Osteoblast (primary cell): Measurements from ENCODE around the gene IPO7. TPM values are rescaled to one million over a fixed set of nuclear protein-coding genes. Genes with fewer than 3 reads are reported as not detected.

Experiments used
- DNase-seq: peaks from one replicate; pipeline ENCODE4 v3.0.0; 2011; ENCODE audit warnings: low spot score, mixed read lengths; ENCODE audit not compliant: insufficient read length; ENCODE audit errors: missing footprints
- H2AFZ ChIP-seq: 2 replicates; pipeline ENCODE4 v1.6.0; 2011; ENCODE audit warnings: mild to moderate bottlenecking, low read length
- H3K27ac ChIP-seq: 2 replicates; pipeline ENCODE4 v1.5.1; 2011; ENCODE audit warnings: mild to moderate bottlenecking, low read depth, low read length, moderate library complexity
- H3K27me3 ChIP-seq: 2 replicates; pipeline ENCODE4 v1.6.0; 2012; ENCODE audit warnings: mild to moderate bottlenecking, control low read depth, inconsistent platforms, low read length, moderate library complexity; ENCODE audit not compliant: insufficient read depth
- H3K36me3 ChIP-seq: 2 replicates; pipeline ENCODE4 v1.5.1; 2011; ENCODE audit warnings: mild to moderate bottlenecking, low read length, control low read depth, moderate library complexity; ENCODE audit not compliant: insufficient read depth
- H3K4me1 ChIP-seq: 2 replicates; pipeline ENCODE4 v1.5.1; 2011; ENCODE audit warnings: mild to moderate bottlenecking, low read length, control low read depth, moderate library complexity; ENCODE audit not compliant: insufficient read depth
- H3K4me2 ChIP-seq: 2 replicates; pipeline ENCODE4 v1.6.0; 2011; ENCODE audit warnings: mild to moderate bottlenecking, low read length; ENCODE audit not compliant: insufficient read depth
- H3K4me3 ChIP-seq: fragments of 200-600 bp; sonication (generic); 3 replicates; pipeline ENCODE4 v1.5.1; 2012; ENCODE audit warnings: mild to moderate bottlenecking, low read length, inconsistent platforms; ENCODE audit not compliant: insufficient read depth
- H3K79me2 ChIP-seq: 2 replicates; pipeline ENCODE4 v1.6.0; 2012; ENCODE audit warnings: mild to moderate bottlenecking, low read length, control low read depth, inconsistent platforms; ENCODE audit not compliant: insufficient read depth
- H3K9me3 ChIP-seq: 2 replicates; pipeline ENCODE4 v1.5.1; 2011; ENCODE audit warnings: low read depth, low read length, control low read depth
- H4K20me1 ChIP-seq: 2 replicates; pipeline ENCODE4 v1.6.0; 2012; ENCODE audit warnings: mild to moderate bottlenecking, low read length, control low read depth; ENCODE audit not compliant: insufficient read depth
- total RNA-seq: library from RNA; depleted of rRNA; stranded (reverse); fragments of >200 nt; gene quantifications from 2 replicates; pipeline ENCODE4 v1.2.3, GENCODE V29; 2012
- TF ChIP-seq, protein P1 (sequence below): IDR thresholded peaks from 2 replicates; pipeline ENCODE4 v1.5.1; 2011; ENCODE audit warnings: mild to moderate bottlenecking, low read depth, low read length, moderate library complexity; ENCODE audit errors: extremely low read depth

The IPO7 gene
- total RNA-seq, 1 donor, result 155 TPM

DNA sequence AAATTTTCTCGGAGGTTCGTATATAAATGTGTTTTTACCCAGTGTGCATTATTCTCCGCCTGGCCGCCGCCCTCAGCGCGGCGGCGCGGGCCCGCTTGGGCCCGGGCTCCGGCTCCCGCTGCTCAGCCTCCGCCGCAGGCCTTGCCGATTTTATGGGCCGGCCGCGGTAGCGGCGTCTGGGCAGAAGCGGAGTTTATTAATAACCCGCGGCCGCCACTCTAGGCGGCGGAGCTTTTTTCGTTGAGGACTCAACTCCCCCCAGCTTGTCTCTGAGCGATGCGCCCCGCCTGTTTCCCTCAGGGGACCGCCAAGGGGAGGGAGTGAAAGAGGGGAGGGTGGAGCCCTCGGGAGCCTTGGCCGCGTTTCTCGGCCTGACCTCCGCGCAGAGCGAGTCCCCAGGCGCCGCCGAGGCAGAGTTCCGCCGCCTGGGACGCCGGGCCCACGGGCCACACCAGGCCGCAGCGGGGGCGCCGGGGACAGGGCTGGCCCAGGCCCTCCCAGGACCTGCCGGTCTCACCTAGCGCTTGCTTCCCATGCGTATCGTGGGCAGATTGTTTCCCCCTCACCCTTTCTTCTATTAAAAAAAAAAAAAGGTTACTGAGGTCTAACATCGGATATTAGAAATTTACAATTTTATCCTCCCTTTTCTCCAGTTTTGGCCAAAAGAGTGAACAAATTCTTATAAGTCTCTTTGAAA lies 76.8 kb downstream of the IPO7 start:
- no peaks in the 10 kb centered on the region for H3K27me3 ChIP-seq
- peak overlapping the region; percentile 83 for H3K4me3 ChIP-seq
- H3K27ac ChIP-seq, result peak overlapping the region; percentile 100
- no peaks in the 10 kb centered on the region for H3K9me3 ChIP-seq
- peaks cover 51% of the 10 kb centered on the region for H3K79me2 ChIP-seq
- TF ChIP-seq, protein P1, sequence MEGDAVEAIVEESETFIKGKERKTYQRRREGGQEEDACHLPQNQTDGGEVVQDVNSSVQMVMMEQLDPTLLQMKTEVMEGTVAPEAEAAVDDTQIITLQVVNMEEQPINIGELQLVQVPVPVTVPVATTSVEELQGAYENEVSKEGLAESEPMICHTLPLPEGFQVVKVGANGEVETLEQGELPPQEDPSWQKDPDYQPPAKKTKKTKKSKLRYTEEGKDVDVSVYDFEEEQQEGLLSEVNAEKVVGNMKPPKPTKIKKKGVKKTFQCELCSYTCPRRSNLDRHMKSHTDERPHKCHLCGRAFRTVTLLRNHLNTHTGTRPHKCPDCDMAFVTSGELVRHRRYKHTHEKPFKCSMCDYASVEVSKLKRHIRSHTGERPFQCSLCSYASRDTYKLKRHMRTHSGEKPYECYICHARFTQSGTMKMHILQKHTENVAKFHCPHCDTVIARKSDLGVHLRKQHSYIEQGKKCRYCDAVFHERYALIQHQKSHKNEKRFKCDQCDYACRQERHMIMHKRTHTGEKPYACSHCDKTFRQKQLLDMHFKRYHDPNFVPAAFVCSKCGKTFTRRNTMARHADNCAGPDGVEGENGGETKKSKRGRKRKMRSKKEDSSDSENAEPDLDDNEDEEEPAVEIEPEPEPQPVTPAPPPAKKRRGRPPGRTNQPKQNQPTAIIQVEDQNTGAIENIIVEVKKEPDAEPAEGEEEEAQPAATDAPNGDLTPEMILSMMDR, result no peak
- no peaks in the 10 kb centered on the region for H4K20me1 ChIP-seq
- peaks cover 12% of the 10 kb centered on the region for H3K4me1 ChIP-seq
- H2AFZ ChIP-seq, result no peak overlapping the region
- no peaks in the 10 kb centered on the region for H3K36me3 ChIP-seq
- peak overlapping the region; percentile 96 for H3K4me2 ChIP-seq
- peak; percentile 96 for DNase-seq

DNA sequence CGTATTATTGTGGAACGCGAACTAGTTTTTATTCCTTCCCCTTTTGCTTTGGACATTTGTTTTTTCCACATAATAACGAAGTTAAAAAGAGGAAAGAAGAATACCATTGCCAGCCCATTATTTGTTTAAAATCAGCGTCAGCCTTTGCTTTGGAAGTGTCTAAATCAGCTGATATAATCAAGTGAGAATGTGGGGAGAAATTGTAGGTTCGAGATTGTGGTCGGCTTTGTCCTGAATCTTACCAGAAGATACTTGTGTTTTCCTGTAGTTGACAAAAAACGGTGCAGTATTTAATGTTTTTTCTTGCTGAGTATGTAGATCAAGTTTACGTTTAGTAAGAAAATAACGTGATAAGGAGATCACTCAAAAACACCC lies 77.3 kb downstream of the IPO7 start:
- H3K4me2 ChIP-seq, result peak overlapping the region; percentile 96
- peak overlapping the region; percentile 83 for H3K4me3 ChIP-seq
- H3K27me3 ChIP-seq, result no peaks in the 10 kb centered on the region
- peak; percentile 68 for DNase-seq
- peaks cover 12% of the 10 kb centered on the region for H3K4me1 ChIP-seq
- no peaks in the 10 kb centered on the region for H3K36me3 ChIP-seq
- H3K27ac ChIP-seq, result peak overlapping the region; percentile 100
- H3K79me2 ChIP-seq, result peaks cover 54% of the 10 kb centered on the region
- TF ChIP-seq, protein P1, result no peak
- H2AFZ ChIP-seq, result peak overlapping the region; percentile 57
- H4K20me1 ChIP-seq, result no peaks in the 10 kb centered on the region
- H3K9me3 ChIP-seq, result no peaks in the 10 kb centered on the region

DNA sequence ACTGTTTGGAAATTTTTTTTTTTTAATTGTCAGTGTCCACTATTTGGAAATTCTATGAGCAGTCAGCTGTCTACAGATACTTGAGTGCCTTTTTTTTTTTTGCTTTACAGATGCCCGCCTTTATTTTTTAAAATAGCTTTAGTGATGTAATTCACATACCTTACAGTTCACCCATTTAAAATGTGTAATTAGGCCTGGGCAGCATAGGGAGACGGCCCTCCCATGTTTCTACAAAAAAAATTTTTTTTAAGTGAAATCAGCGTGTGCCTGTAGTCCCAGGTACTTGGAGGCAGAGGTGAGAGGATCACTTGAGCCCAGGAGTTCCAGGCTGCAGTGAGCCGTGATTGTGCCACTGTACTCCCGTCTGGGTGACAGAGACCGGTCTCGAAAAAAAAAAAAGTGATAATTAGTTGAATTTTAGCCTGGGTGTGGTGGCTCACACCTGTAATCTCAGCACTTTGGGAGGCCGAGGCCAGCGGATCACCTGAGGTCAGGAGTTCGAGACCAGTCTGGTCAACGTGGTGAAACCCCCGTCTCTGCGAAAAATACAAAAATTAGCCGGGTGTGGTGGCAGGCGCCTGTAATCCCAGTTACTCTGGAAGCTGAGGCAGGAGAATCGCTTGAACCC lies 77.8 kb downstream of the IPO7 start:
- H3K79me2 ChIP-seq, result peaks cover 58% of the 10 kb centered on the region
- H3K36me3 ChIP-seq, result no peaks in the 10 kb centered on the region
- no peak overlapping the region for H2AFZ ChIP-seq
- H3K4me2 ChIP-seq, result peak overlapping the region; percentile 96
- H3K4me1 ChIP-seq, result peaks cover 12% of the 10 kb centered on the region
- TF ChIP-seq, protein P1, result no peak
- peak overlapping the region; percentile 83 for H3K4me3 ChIP-seq
- H3K27ac ChIP-seq, result peak overlapping the region; percentile 100
- no peaks in the 10 kb centered on the region for H3K9me3 ChIP-seq
- H4K20me1 ChIP-seq, result no peaks in the 10 kb centered on the region
- H3K27me3 ChIP-seq, result no peaks in the 10 kb centered on the region
- DNase-seq, result no peak

DNA sequence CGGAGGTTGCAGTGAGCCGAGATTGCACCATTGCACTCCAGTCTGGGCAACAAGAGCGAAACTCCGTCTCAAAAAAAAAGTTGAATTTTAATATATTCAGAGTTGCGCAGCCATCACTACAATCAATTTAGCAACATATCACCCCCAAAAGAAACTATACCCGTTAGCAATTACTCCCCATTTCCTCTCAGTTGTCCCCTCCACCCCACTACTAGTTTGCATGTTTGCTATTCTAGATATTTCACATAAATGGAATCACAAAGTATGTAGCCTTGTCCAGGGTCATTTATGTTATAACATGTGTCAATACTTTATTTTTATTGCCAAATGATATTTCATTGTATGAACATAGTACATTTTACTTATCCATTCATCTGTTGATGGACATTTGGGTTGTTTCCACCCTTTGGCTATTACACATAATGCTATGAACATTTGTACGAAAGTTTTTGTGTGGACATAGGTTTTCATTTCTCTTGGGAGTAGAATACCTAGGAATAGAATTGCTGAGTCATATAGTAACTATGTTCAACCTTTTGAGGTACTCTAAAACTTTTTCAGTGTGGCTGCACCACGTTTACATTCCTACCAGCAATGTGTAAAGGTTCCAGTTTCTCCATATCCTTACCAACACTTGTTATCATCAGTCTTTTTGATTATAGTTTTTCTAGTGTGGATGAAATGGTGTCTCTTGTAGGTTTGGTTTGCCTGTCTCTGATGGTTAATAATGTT lies 78.5 kb downstream of the IPO7 start:
- no peak overlapping the region for H3K27ac ChIP-seq
- H3K4me3 ChIP-seq, result no peak overlapping the region
- H3K36me3 ChIP-seq, result no peaks in the 10 kb centered on the region
- no peak overlapping the region for H2AFZ ChIP-seq
- H3K79me2 ChIP-seq, result peaks cover 65% of the 10 kb centered on the region
- H3K4me2 ChIP-seq, result peak overlapping the region; percentile 9
- TF ChIP-seq, protein P1, result no peak
- H3K27me3 ChIP-seq, result no peaks in the 10 kb centered on the region
- no peaks in the 10 kb centered on the region for H3K9me3 ChIP-seq
- H4K20me1 ChIP-seq, result peaks cover 2% of the 10 kb centered on the region
- peaks cover 12% of the 10 kb centered on the region for H3K4me1 ChIP-seq
- DNase-seq, result no peak
